HG02885 (cell line): Measurements from ENCODE around the gene ZNF324.
"Not testable (repeated sequence)": the region's sequence is repeated elsewhere in the genome, so short reads cannot be mapped to it uniquely, and the experiment has no call there.

Experiments
- ATAC-seq: cut with Tn5 transposase; IDR thresholded peaks from one replicate; pipeline ENCODE4 v1.9.1; 2021; ENCODE audit warnings: mild to moderate bottlenecking; ENCODE audit not compliant: unreplicated experiment, poor library complexity

The ZNF324 gene

DNA sequence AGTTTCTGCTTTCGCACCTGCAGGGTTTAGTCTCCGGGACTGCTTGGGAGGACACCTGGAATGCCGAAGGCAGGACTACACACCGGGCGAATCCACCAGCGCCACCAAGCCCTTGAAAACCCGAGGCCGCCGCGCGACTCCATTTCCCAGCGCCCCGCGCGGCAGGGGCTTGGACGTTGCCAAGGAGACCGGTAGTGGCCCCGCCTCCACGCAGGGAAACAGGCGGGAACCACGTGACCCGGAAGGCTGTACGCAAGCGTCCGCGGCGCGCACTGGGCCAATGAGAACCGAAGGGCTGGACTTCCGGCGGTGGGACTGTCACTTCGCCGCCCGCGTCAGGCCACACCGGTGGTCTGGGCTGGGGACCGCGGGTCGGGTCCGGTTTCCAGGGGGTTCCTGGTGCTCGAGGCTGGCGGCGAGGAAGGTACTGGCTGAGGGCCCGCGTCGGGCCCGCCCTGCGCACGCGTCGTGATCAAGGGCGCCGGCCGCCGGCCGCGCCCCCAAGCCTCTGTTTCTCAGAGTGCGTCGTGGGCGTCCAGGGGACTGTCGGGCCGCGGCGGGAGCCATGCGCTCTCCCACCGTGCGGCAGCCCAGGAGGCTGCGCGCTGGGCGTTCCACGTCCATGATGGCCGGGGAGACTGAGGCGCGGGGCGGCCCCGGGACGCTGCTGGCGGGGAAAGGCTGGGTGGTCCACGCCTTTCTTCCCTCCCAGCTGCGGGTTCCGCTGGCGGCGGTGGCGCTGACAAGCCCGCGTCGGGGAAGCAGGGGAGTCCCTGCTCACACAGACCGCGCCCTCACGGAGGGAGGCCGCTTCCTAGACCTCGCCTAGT is at the start of gene ZNF324:
Gene ZNF324, plus strand, starts transcription at position 321 of the 830 bp plus-strand sequence. CDS start 2,106 bp downstream, outside the sequence.
- ATAC-seq: peak; percentile 91

DNA sequence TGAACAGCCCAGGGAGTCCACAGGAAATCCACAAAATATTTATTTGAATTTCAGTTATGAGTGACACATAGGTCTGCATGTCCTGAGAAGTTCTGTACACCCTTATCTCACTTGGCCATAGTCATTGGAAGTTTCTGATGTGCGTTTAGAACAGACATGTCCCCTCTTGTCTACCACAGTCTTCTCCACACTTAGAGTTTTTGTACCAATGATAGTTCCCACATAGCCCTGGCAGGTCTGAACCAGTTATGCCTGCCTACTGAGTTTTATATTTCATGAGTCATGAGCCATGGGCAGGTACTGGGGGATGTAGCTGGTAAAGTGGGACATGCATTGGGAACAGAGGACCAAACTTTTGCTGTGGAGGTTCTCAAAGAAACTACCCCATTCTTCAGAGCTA is 38.3 kb upstream of the ZNF324 start:
- ATAC-seq: no peak

DNA sequence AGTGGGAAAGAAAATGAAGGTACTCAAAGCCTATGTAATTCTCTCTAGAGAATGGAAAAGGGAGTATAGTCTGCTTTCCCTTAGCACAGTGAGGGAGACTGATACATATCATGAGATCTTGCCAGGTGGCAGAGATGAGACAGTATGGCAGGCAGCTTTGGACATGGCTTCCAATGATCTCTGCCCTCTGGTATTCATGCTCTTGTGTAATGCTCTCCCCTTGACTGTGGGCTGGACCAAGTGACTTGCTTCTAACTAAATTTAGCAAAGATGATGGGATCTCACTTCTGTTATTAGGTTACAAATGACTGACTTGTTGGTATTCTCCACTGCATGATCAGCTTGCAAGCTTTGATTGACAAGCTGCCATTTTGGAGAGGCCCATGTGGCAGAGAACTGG is 37.1 kb upstream of the ZNF324 start:
- ATAC-seq: no peak

DNA sequence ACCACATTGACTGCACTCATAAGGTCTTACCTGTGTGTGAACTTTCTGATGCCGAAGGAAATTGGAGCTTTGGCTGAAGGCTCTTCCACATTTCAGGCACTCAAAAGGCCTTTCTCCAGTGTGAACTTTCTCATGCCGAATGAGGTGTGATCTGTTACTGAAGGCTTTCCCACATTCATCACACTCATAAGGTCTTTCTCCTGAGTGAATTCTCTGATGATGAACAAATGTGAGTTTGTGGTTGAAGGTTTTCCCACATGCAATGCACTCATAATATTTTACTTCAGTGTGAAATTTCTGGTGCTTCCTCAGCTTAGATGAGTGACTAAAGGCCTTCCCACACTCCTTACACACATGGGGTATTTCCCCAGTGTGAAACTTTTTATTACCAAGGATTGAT is 32.7 kb upstream of the ZNF324 start:
- no peak for ATAC-seq

DNA sequence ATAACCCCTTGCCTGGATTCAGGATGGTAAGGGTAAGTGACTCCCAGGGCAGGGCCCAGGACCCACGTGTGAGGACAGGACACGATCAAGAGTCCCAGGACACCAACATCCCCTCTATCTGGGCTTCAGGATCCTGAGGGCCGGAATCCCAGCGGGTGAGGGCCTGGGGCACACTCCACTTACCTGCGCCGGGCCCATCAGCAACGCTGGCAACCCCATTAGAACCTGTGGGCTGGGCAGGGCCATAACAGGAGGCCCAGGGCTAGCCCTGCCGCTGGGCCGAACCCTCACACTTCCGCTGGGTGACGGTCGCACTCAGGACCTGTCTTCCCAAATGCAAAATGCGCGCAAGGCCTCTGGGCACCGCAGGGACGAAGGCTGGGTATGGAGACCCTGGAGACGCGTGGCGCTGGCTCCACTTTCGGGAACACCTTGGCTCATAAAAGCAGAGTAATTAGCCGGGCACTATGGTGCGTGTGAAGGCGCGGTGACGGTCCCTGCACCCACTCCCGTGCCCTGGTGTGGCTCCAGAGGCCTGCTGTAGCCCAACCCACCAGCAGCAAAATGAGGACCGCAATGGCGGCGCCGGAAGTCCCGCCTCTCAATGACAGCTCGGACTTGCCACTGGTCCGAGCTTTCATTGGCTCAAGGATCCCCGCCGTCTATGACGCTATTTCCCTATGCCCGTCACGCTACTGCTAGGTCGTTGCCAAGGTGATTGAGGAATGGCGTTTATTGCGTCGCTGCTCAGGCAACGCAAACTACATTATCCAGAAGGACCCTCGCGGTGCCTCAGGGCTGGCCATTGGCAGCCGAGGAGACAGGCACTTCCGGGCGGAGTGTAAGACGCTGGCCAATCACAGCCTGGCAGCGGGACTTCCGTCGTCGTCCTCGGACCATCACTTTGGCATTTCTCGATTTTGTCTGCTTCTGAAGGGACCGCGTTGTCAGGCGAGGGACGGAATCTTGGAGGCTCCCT is 27.0 kb upstream of the ZNF324 start, which contains the start of gene ZNF132:
Gene ZNF132, minus strand, starts transcription at position 578 of the 979 bp plus-strand sequence. Its CDS starts 332 bp downstream, at position 246.
- ATAC-seq: peak; percentile 95

DNA sequence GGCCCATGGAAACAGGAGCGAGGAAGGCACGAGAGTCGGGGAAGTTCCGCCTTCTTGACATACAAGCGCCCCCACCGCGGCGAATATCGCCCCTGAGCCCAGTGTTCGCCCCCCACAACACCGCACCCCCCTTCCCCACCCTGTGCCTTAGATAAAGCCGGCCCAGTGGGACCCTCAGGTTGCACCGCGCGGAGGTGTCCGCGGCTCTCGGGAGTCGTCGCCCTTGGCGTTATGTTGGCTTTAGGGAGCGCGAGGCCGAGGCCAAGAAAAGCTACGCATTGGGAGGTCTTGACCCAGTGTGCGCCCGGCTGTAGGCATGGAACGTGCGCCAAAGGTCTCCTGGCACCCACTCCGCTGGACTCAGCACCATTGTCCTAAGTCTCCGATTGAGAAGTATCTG is 26.3 kb upstream of the ZNF324 start:
- ATAC-seq: no peak

DNA sequence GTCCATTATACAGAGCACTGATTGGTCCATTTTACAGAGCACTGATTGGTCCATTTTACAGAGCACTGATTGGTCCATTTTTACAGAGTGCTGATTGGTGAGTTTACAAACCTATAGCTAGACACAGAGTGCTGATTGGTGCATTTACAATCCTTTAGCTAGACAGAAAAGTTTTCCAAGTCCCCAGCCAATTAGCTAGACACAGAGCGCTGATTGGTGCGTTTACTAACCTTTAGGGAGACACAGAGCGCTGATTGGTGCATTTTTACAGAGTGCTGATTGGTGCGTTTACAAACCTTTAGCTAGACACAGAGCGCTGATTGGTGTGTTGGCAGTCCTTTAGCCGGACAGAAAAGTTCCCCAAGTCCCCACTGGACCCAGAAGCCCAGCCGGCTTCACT is 23.9 kb upstream of the ZNF324 start:
- not testable (repeated sequence) for ATAC-seq

DNA sequence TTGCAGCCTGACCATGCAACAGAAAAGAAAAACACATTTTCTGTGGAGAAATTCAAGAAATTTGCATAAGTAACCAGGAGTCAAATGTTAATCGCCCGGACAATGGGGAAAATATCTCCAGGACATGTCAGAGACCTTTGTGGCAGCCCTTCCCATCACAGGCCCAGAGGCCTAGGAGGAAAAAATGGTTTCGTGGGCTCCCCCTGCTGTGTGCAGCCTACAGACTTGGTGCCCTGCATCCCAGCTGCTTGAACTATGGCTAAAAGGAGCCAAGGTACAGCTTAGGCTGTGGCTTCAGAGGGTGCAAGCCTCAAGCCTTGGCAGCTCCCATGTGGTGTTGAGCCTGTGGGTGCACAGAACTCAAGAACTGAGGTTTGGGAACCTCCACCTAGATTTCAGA is 18.0 kb upstream of the ZNF324 start:
- not testable (repeated sequence) for ATAC-seq

DNA sequence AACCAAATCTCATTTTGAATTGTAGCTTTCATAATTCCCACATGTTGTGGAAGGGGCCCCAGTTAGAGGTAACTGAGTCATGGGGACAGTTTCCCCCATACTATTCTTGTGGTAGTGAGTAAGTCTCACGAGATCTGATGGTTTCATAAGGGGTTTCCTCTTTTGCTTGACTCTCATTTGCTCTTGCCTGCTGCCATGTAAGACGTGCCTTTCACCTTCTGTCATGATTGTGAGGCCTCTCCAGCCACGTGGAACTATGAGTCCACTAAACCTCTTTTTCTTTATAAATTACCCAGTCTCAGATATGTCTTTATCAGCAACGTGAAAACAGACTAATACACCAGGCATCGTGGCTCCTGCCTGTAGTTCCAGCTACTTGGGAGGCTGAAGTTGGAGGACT is 16.9 kb upstream of the ZNF324 start:
- ATAC-seq: not testable (repeated sequence)

DNA sequence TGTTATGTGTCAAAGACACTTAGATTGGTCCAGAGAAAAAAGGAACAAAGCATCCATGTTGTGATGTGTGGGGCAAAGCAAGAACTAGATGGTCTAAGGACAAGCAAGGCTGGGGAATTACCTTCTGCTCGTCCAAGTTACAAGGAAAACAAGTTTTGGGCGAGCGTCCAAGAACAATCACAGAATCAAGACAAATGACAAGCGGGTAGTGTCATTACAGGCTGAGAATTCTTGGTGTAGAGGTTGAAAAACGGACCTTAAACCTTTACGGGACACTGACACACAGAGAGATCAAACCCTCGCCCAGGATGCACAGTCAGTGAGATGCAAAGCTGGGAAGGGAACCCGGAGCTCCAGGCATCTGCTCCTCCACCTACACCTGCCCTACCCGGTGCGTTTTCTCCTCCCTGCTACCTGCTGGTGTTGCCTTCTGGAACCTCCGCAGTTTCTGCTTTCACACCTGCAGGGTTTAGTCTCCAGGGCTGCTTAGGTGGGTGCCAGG is 16.0 kb upstream of the ZNF324 start:
- ATAC-seq: no peak

DNA sequence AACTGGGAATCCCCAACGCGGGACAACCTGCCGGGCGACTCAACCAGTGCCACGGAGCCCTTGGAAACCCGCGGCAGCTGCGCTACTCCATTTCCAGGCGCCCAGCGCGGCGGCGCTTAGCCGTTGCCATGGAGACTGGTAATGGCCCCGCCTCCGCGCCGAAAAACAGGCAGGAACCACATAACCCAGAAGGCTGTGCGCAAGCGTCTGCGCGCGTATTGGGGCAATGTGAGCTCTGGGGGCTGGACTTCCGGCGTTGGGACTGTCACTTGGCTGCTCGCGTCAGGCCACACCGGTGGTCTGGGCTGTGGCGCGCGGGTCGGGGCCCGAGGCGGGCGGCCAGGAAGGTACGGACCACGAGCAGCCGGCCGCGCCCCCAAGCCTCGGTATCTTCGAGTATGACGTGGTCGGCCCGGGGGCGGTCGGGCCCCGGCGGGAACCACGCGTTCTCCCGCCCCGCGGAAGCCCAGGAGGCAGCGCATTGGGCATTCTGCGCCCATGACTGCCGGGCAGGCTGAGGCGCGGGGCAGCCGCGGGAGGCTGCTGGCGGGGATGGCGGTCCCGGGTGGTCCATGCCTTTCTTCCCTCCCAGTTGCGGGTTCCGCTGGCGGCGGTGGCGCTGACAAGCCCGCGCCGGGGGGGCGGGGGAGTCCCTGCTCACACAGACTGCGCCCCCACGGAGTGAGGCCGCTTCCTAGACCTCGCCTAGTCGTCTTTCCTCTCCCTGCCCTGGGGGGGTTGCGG is 15.3 kb upstream of the ZNF324 start, which contains the start of gene ZNF324B:
Gene ZNF324B, plus strand, starts transcription at position 265 of the 744 bp plus-strand sequence. CDS start 2,080 bp downstream, outside the sequence.
- peak; percentile 98 for ATAC-seq

DNA sequence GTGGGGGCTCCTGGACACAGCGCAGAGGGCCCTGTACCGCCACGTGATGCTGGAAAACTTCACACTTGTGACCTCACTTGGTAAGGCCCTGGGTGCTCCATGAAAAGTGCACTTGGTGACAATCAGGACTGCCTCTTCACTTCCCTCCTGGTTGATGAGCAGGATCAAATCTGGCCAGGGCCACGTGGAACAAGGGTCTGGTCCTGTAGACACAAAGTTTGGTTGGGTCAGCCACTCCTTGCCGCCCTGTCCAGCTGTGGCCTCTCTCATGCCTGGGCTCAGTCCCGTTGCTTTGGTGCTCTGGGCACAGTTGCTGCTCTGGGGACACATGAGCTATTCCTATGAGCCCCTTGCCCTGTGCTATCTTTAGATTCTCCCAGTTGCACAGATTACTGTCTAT is 13.1 kb upstream of the ZNF324 start:
- no peak for ATAC-seq

DNA sequence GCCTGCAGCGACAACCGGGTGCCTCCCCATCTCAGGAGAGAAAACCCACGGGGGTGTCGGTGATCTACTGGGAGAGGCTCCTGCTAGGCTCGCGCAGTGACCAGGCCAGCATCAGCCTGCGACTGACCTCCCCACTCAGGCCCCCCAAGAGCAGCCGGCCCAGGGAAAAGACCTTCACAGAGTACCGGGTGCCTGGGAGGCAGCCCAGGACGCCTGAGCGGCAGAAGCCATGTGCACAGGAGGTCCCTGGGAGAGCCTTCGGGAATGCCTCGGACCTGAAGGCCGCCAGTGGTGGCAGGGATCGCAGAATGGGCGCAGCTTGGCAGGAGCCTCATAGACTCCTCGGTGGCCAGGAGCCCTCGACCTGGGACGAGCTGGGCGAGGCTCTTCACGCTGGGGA is 11.6 kb upstream of the ZNF324 start:
- no peak for ATAC-seq

DNA sequence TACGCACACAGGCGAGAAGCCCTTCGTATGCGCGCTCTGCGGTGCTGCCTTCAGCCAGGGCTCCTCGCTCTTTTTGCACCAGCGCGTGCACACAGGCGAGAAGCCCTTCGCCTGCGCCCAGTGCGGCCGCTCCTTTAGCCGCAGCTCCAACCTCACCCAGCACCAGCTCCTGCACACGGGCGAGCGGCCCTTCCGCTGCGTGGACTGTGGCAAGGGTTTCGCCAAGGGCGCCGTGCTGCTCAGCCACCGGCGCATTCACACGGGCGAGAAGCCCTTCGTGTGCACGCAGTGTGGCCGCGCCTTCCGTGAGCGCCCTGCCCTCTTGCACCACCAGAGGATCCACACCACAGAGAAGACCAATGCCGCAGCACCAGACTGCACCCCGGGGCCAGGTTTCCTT is 10.8 kb upstream of the ZNF324 start:
- ATAC-seq: no peak

DNA sequence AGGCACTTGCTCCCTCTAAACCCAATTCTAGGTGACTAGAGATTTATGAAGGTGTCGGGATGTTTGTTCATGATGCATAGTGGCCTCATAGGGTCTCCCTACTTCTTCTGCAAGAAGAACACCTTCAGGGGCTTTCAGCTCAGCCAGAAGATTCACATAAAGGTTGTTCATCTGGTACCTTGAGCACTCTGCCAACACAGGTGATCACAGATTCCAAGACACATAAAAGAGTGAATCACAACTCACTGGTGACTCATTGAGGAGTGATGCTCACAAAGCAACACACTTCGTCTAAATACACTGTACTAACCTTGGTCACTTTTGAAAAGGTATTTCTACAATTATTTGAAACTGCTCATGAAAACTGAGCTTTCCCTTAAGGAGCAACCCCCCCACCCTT is 6.8 kb upstream of the ZNF324 start:
- no peak for ATAC-seq

DNA sequence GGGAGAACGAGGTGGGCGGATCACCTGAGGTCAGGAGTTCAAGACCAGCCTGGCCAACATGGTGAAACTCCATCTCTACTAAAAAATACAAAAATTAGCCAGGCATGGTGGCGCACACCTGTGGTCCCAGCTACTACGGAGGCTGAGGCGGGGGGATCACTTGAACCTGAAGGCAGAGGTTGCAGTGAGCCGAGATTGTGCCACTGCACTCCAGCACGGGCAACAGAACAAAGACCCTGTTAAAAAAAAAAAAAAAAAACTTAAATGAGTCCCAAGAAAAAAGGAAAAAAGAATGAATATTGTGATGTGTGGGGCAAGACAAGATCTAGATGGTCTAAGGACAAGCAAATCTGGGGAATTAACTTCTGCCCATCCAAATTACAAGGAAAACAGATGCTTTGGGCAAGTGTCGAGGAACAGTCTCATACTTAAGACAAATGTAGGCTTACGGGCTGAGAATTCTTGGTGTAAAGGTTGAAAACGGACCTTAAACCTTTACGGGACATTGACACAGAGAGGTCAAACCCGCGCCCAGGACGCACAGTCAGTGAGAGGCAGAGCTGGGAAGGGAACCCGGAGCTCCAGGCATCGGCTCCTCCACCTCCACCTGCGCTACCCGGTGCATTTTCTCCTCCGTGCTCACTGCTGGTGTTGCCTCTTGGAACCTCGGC is 656 bp upstream of the ZNF324 start:
- no peak for ATAC-seq

DNA sequence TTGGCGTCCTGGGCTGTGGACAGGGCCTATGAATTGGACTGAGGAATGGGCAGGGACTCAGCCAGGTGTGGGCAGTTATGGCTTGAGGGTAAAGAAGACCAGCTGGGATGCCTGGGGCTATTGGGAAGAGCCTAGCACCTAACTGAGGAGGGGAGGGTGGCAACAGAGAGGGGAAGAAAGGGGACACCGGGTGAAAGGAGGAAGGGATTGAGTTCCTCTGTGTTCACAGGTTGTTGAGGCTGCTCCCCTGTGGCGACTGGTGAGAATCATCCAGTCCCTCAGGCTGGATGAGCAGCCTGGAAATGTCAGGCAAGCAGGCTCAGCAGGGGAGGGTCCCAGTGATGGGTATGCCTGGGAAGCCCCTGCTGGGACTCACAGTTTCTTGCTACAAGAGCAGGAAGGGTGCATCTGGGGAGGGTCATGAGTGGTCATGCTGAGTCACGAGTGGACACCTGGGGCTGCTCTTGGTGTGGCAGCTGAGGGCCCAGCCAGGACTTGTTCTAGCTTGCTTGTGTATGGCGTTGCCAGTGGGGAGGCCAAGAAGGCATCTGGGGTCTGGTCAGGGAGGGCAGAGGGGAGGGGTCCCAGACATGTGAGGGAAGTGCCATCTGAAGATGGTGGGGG is 1.4 kb downstream of the ZNF324 start:
- ATAC-seq: no peak

DNA sequence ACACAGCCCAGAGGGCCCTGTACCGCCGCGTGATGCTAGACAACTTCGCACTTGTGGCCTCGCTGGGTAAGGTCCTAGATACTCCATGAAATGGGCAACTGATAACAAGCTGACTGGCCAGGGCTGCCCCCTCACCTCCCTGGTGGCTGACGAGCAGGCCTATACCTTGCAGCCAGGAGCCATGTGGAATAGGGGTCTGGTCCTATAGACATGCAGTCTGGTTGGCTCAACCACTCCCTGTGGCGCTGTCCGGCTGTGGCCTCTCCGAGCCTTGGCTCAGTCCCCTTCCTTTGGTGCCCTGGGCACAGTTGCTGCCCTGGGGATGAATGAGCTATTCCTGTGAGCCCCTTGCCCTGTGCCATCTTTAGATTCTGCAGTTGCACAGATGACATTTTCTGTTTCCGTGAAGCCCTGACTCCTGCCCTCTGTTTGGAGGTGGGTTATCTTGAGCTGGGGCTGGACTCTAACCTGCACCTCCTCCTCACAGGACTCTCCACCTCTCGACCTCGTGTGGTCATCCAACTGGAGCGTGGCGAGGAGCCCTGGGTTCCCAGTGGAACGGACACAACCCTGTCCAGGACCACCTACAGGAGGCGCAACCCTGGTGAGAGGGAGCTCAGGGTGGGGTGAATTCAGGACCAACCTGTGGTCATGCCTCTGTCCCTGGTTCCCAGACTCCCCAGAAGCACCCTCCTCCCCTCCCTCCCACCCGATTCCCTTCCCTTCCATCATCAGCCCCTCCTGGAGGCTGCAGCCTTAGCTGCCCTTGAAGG is 2.5 kb downstream of the ZNF324 start:
- no peak for ATAC-seq
